Activated naive CD4-positive, alpha-beta T cell (primary cell): ENCODE results near the gene HSPA12A.

Experiments
- DNase-seq, 4 experiments: peaks; one replicate each; lab custom pipeline; 2025; lab: John Stamatoyannopoulos, UW

The HSPA12A gene

DNA sequence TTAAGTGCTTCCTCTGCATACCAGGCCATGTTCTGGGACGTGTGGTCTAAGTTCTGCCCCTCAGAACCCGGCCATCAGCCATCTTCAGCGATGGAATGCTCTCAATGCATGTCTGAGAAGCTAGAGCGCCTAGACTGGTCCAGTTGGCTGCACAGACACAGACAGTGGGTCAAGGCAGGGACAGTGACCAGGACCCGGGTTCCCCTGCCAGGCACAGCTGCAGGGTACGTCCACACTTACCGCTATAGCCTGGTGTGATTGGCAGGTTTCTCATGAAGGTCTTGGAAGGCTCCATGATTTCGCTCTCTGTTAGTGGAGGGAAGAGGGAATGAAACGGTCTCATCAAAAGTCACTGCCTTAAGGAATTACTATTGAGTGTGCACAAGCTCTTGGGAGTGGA, 74.3 kb downstream of the HSPA12A start:
- DNase-seq: no peak

DNA sequence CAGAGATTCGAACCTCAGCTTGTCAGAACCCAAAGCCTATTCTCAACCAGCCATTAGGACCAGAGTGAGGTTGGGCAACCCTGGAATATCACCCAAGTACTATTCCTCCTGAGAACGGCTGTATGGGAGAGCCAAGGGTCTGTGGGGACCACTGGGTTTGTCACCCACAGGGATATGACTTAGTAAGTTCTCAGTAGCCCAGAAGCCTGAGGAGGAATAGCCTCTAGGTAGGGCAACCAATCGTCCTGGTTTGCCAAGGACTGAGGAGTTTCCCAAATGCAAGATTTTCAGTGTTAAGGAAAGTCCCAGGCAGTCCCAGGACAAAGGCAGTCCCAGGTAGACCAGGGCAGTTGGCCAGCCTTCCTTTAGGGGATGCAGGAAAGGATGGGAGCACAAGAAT, 74.9 kb downstream of the HSPA12A start:
- DNase-seq: no peak

DNA sequence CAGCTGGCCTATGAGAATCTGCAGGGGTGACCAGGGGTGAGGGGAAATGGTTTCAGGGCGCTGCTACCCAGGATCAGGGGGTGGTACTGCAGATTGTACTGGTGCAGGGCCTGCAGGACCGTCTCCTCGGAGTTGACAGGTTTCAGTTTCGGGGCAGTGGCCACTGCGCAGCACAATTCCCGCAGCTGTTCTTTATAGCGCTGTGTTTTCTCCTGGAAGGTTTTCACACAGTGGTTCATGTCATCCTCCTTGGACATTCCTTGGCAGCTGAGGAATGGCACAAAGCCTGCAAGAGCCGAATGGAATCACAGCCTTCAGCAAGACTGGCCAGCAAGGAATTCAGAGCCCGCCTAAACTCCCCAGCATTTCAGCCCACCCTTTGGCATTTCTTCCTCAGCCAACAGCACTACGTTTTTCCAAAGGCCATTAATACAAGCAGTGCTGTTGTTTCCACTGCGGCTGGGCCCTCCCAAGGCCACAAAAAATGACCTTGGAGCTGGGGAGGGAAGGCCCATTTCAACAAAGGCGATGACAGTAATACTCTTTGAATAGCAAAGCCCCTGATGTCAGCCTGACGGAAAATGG, 76.7 kb downstream of the HSPA12A start:
- DNase-seq: no peak

DNA sequence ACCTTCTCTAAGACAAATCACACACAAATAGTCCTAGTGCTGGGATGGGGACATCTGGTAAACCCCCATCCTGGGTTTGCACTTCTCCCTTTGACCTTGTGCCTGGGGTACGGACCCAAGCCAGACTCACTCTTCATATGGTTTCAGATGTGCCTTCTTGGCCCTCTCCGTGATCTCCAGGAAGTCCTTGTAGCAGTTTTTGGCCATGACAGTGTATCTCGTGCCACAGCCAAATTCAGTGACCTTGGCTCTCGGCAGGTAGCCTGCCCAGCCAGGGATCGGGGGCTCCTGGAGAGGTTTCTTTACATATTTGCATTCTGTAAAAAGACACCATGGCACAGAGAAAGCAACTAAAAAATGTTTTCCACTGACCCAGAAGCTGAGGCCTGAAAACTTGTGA, 77.7 kb downstream of the HSPA12A start:
- no peak for DNase-seq

DNA sequence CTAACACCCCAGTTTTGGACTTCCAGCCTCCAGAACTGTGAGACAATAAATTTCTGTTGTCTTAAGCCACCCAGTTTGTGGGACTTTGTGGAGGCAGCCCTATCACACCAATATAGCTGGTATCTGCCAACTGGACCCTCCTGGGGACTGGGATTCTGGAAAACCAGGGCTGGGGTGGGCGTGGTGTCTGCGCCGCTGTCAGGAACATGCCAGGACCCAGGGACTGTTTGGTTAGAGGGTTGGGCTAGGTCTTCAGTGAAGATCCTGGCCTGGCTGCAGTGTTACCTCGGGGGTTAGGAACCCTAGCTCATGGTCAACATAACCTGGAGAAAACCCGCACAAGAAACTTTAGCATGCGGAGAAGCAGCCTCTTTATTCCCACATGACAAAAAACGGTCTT, 79.0 kb downstream of the HSPA12A start:
- DNase-seq: no peak

DNA sequence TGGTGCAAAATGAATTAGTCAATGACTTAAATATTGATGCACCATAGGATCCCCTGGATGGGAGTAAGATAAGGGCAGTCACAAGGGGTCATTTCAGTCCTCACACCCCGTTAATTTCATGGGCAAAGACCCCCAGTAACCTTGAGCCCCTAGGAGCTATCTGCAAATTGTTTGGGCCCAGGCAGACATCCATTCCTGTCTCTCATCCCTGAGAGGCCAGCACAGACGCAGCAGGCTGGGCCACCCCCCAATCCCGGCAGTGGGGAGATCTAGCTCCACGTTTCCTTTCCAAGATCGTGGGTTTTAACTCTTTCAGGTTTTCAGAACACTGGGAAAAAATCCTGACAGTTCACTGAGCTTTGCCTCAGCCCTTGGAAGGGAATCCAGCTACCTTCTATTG, 81.5 kb downstream of the HSPA12A start:
- no peak for DNase-seq

DNA sequence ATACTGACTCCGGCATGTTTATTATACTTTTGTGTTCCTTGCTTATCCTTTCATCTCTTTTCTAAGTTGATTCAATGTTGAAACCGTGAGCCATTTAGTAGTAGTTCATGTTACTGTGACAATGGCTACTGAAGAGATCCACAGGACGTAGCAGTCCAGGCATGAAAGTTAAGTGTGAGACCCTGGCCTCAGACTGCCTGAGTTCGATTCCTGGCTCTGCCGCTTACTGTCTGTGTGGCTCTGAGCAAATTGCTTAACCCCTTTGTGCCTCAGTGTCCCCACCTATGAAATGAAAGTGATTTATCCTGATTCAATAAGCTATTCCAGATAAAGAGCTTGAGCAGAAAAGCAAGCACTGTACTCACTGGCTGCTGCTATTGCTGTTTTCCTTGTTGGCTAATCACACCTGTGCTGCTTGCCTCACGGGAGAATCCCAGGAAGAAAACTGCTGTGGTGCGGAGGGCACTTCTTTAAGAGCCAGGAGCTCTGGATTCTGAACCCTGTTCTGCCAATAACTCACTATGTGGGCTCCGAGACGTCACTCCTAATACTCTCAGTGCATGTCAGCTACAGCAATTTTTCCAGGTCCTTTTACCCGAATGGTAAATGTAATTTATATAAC, 83.2 kb downstream of the HSPA12A start:
- DNase-seq: no peak

DNA sequence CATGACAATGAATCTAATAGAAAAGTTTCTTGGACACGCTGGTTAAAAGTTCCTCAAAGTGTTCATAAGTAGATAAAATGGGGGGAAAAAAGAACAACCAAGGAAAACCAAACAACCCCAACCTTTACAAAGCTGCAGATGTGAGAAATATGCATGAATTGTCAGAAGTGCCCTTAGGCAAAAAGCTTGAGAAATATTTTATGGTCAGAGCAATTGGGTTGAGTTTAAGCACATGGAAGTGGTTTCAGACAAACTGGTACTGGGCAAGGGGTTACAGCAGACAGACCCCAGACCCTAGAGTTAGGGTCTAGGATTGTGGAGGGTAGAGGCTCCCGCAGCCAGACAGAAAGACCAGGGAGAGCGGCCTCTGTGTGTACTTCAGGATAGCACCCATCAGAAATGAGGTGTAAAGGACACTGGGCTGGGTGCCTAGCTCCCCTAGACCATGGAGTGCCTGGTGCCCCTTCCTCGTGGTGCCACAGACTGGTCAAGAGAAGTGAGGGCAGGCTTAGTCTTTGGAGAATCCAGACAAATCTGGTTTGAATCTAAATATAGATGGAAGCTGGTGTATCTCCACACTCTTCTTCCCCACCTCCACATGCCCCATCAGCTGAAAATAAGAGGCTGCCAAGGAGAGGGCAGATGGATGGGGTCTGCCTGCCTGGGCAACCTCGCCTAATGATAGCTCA, 84.4 kb downstream of the HSPA12A start:
- no peak for DNase-seq

DNA sequence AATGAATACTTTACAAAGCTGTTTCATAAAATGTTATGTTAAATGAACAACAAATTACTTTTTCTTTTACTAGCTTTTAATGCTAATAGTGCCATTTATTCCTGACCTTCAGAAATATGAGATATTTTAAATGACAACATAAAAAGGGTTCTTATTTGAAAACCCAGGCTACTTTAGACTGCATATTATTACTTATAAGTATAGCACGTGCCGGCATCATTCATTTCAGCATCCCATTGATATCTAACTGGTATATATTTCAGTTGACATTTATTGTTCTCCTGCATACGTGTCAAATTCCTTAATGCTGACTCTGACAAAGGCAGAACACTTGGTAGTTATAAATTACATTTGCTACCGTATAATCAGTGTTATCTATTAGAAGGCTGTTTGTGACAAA, 86.3 kb downstream of the HSPA12A start:
- DNase-seq: no peak

DNA sequence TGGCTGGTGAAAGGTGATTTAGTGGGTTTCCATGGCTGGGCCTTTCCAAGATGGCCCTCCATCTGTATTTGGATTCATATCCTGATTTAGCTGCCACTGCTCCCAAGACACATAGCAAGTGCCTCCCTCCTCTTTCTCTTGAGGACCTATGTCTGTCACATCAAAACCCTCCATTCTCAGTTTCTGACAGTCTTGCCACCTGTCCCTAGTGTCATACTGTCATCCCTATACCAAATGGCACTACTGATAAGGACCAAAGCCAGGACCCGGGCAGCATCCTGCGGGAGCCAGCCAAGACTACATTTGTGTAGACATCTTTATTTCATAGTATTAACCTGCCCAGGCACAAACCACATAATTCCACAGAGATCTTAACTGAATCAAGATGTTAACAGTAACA, 86.8 kb downstream of the HSPA12A start:
- no peak for DNase-seq

DNA sequence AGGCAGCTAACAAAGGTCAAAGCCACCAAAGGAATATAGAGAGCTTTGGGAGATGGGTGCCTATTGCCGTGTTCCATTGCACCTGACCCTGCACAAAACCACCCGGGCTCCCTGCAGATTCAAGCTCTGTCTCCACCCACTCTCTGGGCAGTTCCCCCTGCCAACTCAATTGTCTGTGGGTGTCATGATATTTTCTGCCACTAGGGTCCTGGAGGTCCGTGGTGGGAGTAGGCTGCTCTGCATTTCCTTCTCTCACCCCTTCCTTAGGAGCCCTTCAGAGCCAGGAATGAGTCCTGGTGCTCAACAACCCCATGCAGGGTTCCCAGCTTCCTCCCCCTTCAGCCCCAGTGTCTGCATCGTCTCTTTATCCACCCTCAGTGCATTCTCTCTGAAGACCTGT, 87.5 kb downstream of the HSPA12A start:
- DNase-seq: no peak

DNA sequence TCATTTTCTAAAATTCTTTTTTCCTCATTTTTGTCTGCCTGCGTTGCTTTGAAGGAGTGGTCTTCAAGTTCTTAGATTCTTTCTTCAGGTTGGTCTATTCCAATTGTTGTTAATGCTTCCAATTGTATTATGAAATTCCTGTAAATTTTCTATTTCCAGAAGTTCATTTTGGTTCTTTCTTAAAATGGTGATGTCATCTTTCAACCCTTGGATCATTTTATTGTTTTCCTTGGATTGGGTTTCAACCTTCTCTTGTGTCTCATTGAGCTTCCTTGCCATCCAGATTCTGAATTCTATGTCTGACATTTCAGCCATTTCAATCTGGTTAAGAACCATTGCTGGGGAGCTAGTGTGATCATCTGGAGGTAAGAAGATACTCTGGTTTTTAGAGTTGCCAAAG, 88.5 kb downstream of the HSPA12A start:
- DNase-seq: no peak

DNA sequence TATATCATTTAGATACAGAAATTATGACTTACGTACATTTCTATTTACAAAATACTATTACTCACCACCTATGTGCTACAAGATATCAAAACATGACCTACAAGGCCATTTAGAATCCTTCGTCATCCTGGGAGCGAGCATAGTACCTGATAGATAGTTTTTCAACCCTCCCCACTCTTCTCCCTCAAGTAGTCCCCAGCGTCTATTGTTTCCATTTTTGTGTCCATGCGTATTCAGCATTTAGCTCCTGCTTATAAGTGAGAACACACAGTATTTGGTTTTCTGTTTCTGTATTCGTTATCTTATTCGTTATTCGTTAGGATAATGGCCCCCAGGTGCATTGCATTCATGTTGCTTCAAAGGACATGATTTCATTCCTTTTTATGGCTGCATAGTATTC, 93.5 kb downstream of the HSPA12A start:
- no peak for DNase-seq

DNA sequence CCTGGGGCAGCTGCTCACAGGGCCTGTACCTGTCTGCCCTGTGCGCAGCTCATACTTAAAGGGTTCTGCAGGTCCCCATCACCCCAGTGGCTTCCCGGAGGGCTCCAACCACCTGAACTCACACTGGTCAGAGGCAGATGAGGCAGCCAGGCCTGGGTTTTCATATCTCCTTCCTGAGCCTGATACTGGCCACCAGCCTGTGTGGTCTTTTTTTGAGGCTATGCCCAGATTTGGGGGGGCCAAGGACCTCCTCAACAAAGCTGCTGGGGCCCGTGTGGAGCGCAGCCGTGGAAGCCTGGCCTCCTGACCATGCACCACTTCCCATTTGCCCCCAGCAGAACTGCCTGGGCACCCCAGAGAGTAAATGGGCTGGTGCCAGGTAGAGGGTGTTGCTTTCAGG, 95.9 kb downstream of the HSPA12A start:
- DNase-seq: no peak

DNA sequence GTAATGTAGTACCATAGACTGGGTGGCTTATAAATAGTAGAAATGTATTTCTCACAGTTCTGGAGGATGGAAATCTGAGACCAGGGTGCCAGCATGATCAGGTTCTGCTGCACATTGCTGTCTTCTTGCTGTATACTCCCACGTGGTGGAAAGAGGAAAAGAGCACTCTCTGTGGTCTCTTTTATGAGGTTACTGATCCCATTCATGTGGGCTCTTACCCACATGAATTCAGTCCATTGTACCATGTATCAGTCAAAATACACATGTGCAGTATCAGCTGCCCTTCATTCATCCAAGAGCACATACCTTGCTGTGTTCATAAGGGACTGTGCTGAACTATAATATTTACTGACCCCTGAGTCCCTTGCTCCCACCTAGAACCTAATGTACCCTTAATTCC, 104.5 kb downstream of the HSPA12A start:
- DNase-seq: no peak

DNA sequence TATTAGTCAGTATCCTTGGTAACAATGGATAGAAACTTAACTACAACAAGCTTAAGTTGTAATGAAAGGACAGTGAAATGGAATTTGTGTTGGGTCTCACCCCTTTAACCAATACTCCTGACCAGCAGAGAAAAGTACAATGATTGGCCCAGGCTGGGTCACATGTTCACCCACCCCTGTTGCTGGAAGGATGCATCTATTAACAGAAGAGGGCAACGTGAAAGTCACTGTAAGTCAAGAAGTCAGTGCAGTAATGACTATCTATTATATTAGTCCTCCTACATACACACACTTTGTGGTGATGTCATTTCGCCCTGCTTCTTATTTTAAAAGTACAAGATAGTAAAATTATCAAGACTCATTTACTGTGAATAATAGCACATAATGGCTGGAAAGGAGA, 105.4 kb downstream of the HSPA12A start:
- DNase-seq: no peak

DNA sequence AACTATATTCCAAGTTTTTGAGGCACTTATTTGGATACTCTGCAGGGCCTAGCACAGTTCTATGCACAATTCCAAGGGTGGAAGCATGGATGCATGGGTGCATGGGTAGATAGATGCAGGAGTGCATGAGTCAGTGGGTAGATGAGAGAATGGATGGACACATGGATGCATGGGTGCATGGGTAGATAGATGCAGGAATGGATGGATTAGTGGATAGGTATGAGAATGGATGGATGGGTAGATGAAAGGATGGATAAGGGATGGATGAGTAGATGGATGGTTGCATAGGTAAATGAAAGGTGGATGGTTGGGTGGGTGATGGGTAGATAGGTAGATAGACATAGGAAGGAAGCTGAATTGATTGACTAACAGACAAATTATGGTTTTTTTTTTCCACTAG, 106.0 kb downstream of the HSPA12A start:
- DNase-seq: no peak

DNA sequence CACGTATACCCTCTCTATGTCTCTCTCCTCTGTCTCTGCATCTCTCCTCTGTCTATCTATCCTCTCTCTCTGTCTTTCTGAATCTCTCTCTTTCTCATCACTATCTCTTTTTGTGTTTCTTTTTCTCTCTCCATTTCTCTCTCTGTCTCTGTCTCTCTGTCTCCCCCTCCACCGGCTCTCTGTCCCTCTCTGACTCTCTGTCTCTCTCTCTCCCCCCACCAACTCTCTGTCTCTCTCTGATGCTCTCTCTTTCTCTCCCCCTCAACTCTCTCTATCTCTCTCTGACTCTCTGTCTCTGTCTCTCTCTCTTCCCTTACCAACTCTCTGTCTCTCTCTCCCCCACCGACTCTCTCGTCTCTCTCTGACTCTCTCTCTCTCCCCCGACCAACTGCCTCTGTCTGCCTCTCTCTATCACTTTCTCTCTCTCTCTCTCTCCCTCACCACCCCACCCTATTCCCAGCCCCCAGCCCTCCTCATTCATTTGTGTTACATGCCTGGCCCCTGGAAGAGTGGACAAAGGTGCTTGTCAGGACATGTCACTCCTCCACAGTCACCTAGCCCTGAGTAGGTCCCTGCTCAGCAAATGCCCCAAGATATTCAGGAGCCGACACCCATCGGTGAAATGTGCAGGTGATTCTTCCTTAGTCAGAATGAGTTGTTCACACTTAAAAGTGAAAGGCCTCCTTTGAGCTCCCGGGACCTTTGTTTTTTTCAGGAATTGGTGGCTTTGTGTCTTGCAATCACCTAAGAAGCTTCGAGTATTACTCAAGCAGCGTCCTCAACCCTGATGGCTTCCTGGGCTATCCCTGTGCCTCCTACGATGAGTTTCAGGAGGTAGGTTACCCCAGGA, 108.0 kb downstream of the HSPA12A start:
- DNase-seq: no peak

DNA sequence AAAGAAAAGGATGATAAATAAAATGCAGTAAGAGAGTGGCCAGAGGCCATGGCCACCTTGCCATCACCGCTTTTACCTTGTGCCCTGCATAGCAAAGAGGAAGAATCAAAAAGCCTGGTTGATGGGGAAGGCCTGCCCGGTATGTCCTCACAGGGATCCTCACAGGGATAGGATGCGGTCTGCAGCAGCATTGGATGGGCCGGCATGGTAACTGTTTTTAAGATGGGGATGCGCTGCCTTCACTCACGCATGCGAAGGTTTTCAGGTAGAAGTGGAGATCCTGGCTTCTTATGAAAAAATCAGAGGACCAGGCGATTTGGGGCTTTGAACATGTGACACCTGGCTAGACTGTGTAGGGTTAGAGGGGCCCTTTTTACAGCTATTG, 109.2 kb downstream of the HSPA12A start:
- DNase-seq: no peak

DNA sequence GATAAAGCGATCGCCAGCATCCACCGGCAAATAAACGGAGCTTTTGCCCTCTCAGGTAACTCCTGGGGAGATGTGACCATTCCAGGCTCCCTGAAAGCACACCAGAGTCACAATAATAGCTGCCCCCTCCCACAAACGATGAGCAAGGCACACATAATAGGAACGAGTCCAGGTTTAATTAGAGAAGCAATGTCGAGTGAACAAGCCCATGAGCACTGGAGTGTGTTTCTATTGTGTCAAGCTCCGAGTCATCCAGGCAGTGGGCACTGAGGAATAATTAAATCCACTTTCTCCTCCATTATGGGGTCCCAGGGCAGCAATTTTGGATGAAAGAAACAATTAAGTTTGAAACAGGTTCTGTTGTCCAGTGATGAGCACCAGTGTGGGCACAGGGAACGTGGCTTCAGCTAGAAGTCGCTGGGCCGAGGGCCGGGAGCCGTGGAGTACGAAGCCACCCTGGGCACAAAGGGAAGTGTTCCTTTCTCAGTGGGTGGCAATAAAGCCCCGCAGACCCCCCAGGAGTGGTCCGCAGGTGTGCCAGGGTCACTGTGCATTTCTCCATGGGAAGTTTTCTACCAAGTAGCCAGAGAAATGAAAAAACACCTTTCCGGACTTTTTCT, 109.7 kb downstream of the HSPA12A start:
- DNase-seq: no peak

DNA sequence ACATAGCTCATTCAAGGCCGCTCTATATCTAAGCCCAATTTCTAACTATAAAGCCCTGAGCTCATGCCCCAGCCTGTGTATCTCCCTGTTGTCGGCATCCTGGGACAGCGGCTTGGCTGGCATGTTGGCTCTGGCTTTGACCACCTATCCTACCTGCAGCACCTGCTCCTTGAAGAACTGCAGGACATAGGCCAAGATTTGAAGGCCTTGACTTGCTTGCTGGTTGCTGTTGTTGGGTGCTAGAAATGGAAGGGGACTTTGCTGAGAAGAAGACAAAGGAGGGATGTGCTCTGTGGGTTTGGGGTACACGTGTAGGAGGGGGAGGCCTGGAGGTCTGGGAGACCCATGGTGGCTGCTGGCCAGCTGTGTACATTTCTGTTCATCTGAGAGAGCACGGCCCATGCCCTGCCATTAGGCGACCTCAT, 110.5 kb downstream of the HSPA12A start:
- no peak for DNase-seq

DNA sequence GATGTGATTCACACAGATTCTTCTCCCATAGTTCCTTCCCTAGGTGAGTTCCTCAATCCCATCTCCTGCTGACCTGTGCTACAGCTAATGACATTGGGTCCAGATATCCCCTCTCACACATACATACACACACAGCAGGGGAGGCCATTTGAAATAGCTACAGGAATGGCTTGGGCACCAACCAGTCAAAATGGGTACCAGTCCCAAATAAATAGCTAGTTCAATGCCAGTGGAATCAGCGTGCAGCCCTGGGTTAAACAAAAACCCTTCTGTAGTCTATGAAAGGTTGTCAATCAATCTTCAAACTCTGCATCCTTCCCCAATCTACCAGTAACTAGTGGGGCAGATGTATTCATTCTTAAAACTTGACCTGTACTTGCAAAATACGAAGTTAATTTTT, 112.3 kb downstream of the HSPA12A start:
- DNase-seq: no peak
